ENCODE data around the gene IL5. TPM values are rescaled to one million over a fixed set of nuclear protein-coding genes. Genes with fewer than 3 reads are reported as not detected.

The IL5 gene
- total RNA-seq, 4 donors from 2014 or later = not detected

DNA sequence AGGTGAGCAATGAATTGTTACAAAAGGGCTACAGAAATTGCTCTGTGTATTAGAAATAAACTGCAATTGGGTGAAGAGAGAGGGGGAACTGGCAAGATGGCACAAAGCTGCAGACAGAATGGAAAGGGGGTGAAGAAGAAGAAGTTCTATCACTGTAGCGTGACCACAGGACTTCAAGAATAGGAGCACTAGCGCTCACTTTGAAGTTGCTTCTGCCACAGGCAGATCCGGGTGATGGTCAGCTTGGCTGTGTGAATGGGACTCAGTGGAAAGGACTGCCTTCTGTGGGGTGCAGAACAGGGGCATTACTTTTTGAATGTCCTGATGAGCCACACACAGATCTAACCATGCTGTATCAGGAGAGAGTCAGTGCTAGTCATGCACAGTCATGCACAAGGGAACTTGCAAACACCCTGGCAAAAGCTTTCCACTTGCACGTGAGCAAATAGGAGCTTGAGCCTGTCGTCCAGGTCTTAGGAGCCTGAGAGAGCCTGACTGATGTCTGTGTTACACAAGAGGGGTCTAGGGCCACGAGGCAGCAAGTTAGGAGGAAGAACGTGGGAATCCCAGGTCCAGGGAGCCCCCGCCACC lies 16.3 kb downstream of the IL5 start:
- TF ChIP-seq, protein P1, sequence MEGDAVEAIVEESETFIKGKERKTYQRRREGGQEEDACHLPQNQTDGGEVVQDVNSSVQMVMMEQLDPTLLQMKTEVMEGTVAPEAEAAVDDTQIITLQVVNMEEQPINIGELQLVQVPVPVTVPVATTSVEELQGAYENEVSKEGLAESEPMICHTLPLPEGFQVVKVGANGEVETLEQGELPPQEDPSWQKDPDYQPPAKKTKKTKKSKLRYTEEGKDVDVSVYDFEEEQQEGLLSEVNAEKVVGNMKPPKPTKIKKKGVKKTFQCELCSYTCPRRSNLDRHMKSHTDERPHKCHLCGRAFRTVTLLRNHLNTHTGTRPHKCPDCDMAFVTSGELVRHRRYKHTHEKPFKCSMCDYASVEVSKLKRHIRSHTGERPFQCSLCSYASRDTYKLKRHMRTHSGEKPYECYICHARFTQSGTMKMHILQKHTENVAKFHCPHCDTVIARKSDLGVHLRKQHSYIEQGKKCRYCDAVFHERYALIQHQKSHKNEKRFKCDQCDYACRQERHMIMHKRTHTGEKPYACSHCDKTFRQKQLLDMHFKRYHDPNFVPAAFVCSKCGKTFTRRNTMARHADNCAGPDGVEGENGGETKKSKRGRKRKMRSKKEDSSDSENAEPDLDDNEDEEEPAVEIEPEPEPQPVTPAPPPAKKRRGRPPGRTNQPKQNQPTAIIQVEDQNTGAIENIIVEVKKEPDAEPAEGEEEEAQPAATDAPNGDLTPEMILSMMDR (IDR thresholded peaks at IDR 0.05; ENCODE audit: low read depth) = no peak

DNA sequence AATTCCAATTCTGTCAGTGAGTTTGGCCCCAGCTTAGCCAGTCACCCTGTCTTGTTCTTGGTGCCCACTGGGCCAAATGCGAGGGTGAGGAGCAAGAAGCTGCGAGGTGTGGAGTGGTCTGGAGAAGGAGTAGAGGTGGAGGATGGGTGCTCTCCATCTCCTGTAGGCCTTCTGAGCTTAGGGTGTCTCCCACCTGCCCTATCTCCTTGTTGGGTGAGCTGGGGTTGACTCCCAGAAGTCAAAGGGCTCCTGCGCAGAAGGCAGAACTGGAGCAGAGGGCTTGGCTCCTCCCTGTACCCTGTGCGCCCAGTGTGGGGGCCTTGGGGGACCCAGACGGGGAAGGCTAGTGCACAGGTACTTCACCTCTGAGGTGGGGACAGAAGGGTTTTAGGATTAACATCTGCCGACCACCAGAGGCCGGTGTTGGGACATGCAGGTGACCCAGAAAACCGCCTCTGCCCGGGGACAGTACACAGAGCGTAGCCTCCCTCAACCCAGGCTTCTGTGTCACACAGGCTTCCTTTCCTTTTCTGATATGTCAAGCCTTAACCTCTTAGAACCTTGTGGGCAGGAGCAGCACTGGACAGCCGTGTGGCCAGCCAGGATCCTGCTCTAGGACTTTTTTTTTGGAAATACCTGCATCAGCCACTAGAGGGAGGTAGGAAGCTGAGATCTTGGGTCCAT lies 16.9 kb downstream of the IL5 start:
- TF ChIP-seq, protein P1 (IDR thresholded peaks at IDR 0.05; ENCODE audit: low read depth) = no peak

DNA sequence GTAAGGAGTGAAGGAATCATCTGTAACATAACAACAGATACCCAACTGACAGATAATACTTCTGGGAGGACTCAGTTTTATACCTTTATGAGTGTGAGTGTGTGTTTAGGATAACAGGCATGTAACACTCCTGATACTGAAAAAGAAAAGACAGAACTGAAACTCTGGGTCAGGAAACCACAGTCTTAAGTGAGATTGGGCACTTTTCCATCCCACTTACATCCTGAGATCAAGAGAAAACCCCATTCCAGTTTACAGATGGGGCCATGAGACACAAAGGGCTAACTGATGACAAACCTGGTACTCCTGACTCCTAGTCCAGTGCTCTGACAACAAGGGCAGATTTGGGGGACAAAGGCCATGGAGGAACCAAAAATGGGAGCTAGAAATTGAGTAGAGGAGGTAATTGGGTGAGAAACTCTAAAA lies 18.0 kb downstream of the IL5 start:
- TF ChIP-seq, protein P1 (IDR thresholded peaks at IDR 0.05; ENCODE audit: low read depth) = no peak

DNA sequence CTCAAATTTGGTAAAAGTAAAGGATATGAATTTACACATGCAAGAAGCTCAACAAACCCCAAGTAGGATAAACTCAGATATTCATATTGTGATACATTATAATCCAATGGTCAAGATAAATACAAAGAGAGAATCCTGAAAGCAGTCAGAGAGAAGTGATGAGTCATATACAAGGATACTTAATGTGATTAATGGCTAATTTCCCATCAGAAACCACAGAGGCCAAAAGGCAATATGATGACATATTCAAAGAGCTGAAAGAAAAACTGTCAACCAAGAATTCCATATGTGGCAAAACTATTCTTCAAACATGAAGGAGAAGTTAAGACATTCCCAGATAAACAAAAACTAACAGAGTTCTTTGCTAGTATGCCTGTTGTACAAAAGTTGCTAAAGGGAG lies 33.2 kb downstream of the IL5 start:
- TF ChIP-seq, protein P1 (IDR thresholded peaks at IDR 0.05; ENCODE audit: low read depth) = no peak

DNA sequence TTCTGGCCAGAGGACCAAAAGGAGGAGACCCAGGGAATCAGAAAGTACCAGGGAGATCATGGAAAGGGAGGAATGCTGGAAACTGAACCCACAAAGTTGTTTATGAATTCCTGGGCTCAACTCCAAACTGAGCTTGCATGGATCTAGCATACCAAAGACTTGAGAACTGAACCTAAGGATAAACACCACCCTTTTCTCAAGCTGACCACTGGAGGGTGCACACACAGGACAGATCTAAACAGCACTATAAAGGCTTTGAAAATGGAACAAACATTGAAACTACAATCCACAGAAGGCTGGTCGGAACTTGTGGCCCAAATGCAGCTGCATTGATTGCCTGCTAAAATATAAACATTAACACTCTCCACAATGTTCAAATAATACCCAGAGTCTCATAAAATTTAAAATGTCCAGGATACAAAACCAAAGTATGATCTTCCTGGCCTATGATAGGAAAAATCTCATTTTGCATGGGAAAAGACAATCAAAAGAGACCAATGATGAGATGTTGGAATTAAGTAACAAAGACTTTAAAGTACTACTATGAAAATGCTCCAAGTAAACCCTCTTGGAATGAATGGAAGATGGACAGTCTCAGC lies 37.1 kb downstream of the IL5 start:
- TF ChIP-seq, protein P1 (IDR thresholded peaks at IDR 0.05; ENCODE audit: low read depth) = no peak

DNA sequence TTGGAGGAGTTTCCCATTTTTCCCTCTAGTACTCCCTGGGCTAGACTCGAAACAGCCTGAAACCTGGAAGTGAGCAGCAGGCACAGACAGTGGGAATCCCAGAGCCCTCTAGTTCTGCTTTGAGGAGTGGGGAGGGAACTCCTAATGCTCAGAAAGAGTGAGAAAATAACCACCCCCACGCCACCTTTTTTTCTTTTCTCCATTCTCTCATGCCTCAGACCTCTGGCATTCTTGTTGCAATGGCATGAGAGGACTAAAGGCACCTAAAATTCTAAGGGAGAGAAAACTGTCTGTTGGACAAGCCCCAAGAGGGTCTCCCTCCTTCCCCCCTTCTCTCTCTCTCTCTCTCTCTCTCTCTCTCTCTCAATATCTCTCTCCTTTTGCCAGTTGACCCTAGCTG lies 37.7 kb downstream of the IL5 start:
- TF ChIP-seq, protein P1 (IDR thresholded peaks at IDR 0.05; ENCODE audit: low read depth) = no peak

DNA sequence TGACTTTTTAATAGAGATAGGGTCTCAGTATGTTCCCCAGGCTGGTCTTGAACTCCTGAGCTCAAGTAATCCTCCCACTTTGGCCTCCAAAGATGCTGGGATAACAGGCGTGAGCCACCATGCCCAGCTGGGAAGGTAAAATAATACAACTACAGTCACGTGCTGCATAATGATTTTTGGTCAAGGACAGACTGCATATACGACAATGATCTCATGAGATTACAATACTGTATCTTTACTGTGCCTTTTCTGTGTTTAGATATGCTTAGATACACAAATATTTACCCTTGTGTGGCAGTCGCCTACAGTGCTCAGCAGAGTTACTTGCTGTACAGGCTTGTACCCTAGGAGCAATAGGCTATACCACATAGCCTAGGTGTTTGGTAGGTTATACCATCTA lies 38.6 kb downstream of the IL5 start:
- TF ChIP-seq, protein P1 (IDR thresholded peaks at IDR 0.05; ENCODE audit: low read depth) = no peak
